Melanocyte of skin (primary cell): ENCODE measurements around the gene STAMBPL1. TPM values are rescaled to one million over a fixed set of nuclear protein-coding genes. Genes with fewer than 3 reads are reported as not detected.

Source experiments
- total RNA-seq, 2 donors: library from RNA; depleted of rRNA; stranded (reverse); fragments of >200 nt; gene quantifications; 2 replicates each; pipeline ENCODE4 v1.2.3, GENCODE V29; 2012

Gene STAMBPL1
- 10 to 100 TPM in 1 of 2 donors, 1 to 10 TPM in 1; 4.8 to 21.3 TPM for total RNA-seq

DNA sequence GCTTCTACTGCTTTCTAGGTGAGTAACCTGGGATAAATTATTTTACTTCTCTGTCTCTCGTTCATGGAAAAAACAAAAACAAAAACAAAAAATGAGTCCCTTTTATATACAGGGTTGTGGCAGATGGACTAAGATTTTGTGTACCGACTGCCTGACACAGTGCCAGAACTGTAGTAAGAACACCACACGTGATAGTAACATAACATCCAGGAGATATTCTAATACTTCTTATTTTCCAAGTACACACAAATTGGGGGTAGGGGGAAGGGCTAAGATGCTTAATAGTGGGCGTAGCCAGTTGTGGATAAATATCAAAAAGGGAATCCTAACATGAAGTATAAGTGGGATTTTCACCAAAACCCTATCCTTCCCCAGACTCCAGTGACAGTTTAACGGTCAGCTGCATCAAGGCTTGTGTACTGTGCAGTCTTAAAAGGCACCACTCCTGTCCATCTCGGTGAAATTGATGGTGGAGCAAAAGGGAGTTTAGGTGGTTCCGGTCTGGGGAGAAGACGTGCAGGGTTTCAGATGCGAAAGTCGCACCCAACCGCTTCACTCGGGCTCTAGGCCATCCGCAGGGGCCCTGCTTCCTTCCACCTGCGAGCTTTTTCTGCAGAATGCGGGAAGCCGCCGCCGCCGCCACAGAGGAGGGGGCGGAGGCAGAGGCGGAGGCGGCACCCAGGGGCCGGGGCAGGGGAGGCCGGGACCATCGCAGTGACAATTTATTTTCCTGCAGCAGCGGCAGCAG is at the start of gene STAMBPL1:
Gene STAMBPL1, plus strand, starts transcription at position 712 of the 748 bp plus-strand sequence. CDS start 21,464 bp downstream, outside the sequence.

DNA sequence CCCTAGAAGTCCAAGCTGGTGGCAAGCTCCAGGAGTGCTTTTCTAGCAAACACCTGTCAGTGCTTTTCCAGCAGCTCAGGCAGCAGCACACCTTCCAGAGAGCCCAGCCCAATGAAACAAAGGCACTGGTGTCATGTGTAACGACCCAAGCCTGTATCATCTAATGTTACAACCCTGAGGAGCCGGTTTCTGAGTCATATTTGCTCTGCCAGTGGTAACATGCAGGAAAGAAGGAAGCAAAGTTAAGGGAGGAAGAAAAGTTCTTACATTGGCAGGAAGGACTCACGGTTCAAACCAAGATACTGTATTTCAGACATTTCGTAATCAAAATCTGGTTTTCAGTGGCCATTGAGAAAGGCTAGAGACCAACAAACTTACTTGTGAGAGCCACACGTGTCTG is 28.3 kb upstream of the STAMBPL1 start, which contains the start of gene ANKRD22:
Gene ANKRD22, minus strand, starts transcription at position 139 of the 400 bp plus-strand sequence. CDS start 237 bp downstream, outside the sequence.

DNA sequence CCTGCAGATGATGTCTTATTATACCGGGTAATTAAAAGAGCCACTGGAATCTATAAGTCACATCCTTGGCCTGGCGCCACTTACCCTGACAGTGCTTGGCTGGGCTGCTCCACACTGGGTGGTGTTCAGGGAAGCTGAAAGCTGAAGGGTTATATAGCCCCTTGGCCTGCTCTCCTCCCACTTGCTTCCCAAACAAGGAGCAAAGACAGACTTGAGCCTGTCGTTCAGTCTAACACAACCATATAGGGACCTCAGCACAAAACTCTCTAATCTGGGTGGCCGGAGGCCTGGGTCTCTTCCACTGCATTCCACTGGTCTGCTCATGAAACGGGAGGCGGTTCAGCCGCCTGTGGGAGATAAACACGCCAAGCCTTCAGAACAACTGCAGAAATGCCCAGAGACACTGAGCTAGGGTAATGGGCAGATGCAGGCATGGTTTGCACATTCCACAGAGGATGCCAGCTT is 72.6 kb downstream of the STAMBPL1 start, which contains the start of gene ACTA2:
Gene ACTA2, minus strand, starts transcription at position 127 of the 465 bp plus-strand sequence. CDS start 3,843 bp downstream, outside the sequence.

Other genes with a start within 250 kb of the STAMBPL1 start
- gene LIPF, start 215.8 kb upstream of the STAMBPL1 start, total RNA-seq: not detected
- gene LIPK, start 174.0 kb upstream of the STAMBPL1 start, total RNA-seq: not detected
- not detected for gene LIPN, start 120.2 kb upstream of the STAMBPL1 start, total RNA-seq
- not detected for gene LIPM, start 77.5 kb upstream of the STAMBPL1 start, total RNA-seq
- gene ANKRD22, start 28.4 kb upstream of the STAMBPL1 start, total RNA-seq: not detected
- gene ACTA2, start 72.5 kb downstream of the STAMBPL1 start, total RNA-seq: 10 to 100 TPM; 24.3 to 31.7 TPM
- 10 to 100 TPM; 28.3 to 28.6 TPM for gene FAS, start 110.6 kb downstream of the STAMBPL1 start, total RNA-seq